HG03108 (cell line): Measurements from ENCODE around the gene ARPC2.
"Not testable (repeated sequence)": the region's sequence is repeated elsewhere in the genome, so short reads cannot be mapped to it uniquely, and the experiment has no call there.

Source experiments
- ATAC-seq: cut with Tn5 transposase; IDR thresholded peaks from one replicate; pipeline ENCODE4 v1.9.1; 2021; ENCODE audit warnings: moderate library complexity; ENCODE audit not compliant: unreplicated experiment

ARPC2 gene

DNA sequence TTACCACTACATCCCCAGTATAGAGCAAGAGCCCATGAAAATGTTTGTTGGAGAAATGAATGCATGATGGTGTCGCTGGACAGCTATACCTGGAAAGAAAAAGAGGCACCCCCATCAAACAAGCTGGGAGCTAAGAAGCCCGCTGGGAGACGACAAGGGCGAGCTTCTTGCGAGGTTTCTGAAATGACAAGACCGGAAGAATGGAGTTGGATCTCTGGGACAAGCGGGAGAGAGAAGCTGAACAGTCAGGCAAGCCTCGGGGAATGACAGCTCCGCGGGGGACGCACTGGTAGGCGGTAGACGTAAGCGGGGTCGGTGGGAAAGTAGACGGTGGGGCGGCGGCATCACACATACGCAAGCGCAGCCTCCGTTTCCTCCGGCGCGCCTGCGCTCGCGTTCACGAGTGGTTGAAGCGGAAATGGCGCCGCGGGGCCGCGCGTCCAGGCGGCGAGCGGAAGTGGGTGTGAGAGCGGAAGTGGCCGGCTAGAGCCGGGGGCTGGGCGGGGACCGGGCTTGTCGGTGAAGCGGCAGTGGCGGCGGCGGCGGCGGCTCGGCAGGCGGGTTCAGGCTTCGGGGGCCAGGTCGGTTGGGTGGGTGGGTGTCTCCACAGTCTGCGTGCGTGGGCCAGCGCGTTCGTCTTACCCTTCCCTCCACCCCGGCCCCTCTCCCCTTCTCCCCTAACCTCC lies at the start of gene ARPC2:
TSS of gene ARPC2 (plus strand) at position 516 of the 686 bp plus-strand sequence. CDS start 282 bp downstream, outside the sequence.
- peak; percentile 61 for ATAC-seq

GRCh38 chr2:218168016-218168415 lies 49.0 kb upstream of the ARPC2 start:
- no peak for ATAC-seq

GRCh38 chr2:218168635-218169462 lies 48.1 kb upstream of the ARPC2 start:
- ATAC-seq = no peak

DNA sequence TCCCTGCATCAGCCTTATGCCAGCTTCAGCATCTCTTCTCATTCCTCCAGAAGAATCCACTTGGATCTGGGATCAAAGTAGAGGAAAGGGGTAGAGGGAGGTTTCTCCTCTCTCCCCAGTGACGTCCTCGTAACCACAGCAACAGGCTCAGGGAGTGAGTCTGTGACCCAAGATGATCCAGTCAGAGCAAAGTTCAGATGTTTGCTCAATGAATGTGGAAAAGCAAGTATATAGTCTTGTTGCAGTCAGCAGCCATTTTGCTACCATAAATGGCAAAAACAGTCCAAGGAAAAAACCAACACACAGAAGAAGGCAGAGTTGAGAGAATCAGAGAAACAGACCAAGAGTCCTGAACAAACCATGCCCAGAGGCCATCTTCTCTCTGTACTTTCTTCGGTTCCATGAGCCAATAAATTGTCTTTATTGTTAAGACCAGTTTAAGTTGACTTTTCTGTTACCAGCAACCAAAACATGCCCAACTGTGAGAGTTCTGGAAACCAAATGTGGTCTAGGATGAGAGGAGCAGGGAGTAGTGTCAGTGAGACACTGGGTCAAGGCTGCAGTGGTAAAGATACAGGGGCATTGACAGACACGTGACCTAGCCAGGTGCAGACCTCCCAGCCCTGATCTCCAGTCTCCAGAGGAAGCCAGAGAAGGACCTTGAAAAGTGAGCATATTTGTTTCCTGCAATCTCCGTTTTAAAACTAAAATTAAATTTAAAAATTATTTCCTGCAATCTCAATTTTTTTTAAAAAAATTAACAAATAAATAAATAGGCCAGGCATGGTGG lies 47.0 kb upstream of the ARPC2 start:
- no peak for ATAC-seq

GRCh38 chr2:218171744-218172143 lies 45.2 kb upstream of the ARPC2 start:
- not testable (repeated sequence) for ATAC-seq

DNA sequence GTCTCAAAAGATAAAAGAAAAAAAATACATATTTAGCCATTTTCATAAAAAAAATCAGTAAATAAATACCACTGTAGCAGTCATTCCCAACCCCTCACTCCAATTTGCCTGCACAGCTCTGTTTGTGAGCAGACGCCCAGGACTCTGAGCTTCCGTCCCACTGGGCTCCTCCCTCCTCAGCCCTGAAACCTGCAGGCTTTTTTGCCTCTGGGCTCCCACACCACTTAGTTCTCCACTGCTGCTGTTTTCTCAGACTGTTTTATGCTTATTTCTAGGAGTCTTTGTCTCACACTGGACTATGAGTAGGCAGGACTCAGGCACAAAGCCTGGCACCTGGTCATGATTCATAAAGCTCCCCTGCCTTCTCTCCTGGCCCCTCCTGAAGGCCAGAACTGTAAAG lies 44.1 kb upstream of the ARPC2 start:
- no peak for ATAC-seq

DNA sequence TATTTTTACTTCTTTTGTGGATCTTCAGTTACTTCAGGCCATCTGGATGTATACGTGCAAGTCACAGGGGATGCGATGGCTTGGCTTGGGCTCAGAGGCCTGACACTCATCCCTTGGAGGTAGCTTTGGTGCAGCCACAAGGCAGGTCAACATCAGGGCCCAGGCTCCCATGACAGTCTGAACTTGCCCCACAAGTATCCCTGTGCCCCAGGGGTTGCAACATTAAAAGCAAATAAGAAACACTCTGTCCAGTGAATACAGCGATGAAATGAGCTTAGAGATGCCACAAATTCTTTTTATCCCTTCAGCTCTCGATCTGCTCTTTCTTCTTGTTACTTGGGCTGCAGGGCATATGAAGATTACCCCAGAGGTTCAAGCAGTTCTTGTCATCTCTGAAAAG lies 37.2 kb upstream of the ARPC2 start:
- ATAC-seq = no peak

- ATAC-seq = no peak
These were observed 36.4 kb upstream of the ARPC2 start for GRCh38 chr2:218180467-218181114.

DNA sequence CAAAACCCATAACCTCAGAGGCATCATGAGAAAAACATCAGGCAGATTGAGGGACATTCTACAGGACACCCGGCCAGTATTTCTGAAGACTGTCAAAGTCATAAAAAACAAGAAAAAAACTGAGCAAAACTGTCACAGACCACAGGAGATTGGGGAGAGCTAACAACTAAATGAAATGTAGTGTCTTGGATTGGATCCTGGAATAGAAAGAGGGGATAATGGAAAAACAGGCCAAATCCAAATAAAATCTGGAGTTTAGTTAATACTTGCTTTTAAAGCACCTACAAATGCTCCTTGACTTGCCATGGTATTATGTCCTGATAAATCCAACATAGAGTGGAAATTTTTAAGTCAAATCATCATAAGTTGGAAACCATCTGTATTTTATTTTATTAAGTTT lies 32.7 kb upstream of the ARPC2 start:
- no peak for ATAC-seq

DNA sequence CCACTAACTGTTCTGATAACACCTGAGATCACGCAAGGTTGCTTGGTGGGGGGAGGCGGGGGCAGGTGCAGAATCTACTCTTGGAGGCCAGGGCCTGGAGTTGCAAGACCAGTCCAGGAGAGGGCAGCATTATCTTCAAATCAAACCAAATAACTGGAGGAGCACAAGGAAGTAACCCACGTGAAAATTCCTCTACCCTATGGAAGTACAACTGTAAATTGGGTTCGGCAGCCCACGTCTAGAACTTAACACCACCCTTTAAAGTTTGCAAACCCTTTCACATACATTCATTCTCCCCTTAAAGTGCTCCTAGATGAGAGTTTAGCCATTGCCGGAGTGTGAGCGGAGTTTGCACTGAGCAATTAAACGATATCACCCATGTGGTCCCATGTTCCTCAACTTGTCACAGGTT lies 30.6 kb upstream of the ARPC2 start:
- peak; percentile 50 for ATAC-seq

- ATAC-seq = no peak
These were observed 30.1 kb upstream of the ARPC2 start for GRCh38 chr2:218186876-218187275.

GRCh38 chr2:218187296-218188015 lies 29.5 kb upstream of the ARPC2 start:
- no peak for ATAC-seq

- no peak for ATAC-seq
These were observed 28.5 kb upstream of the ARPC2 start for GRCh38 chr2:218188528-218188927.

- ATAC-seq = no peak
These were observed 24.0 kb upstream of the ARPC2 start for GRCh38 chr2:218192902-218193430.

GRCh38 chr2:218193701-218194100 lies 23.3 kb upstream of the ARPC2 start:
- ATAC-seq = no peak

DNA sequence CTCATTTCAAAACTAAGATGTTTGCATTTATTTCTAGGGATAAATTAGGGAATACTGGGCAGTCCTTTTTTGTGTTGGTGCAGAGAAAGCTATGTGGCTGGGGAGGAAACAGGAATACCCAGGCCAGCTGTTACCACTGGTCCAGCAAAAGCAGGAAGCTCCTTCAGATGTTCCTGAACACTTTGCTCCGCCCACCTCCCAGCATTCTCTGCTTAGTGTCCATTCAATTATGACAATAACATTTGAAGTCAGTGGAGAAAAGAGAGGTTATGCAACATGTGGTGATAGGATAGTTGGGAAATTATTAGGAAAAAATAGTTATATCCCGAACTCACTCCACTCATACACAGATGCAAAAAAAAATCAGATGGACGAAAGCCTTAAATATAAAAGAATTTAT lies 22.1 kb upstream of the ARPC2 start:
- ATAC-seq = no peak

DNA sequence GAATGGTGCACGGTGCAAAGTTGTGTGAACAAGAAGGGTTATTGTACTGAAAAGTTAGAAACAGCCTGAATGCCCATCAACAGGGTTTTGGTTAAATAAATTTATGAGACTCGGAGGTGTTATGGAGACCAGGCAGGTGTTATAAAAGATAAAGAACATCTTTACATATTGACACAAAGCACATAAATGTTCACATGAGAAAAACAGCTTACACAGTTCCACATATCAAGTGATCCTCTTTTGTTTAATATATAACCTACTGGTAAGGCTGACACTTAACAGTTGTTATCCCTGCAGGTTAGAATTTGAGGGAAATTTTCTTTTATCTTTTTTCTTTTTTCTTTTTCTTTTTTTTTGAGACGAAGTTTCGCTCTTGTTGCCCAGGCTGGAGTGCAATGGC lies 20.0 kb upstream of the ARPC2 start:
- no peak for ATAC-seq

DNA sequence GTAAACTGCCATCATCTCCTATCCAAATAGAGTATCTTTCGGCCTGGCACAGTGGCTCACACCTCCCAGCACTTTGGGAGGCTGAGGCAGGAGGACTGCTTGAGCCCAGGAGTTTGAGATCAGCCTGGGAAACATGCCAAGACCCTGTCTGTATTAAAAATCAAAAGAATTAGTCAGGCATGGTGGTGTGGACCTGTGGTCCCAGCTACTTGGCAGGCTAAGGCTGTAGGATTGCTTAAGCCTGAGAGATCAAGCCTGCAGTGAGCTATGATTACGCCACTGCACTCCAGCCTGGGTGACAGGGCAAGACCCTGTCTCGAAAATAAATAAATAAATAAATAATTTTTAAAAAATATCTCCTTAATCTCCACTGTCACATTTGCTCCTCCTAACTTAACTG lies 14.7 kb upstream of the ARPC2 start:
- ATAC-seq = no peak

DNA sequence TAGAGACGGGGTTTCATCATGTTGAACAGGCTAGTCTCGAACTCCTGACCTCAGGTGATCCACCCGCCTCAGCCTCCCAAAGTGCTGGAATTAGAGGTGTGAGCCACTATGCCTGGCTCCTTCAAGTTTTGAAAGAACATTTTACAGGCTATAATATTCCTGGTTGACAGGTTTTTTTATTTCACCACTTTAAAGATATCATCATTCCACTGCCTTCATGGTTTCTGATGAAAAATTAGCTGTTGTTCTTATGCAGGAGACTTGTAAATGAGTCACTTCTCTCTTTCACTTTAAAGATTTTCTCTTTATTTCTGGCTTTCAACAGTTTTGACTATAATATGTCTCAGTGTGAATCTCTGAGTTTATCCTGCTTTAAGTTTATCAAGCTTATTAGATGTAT lies 7.9 kb upstream of the ARPC2 start:
- ATAC-seq = no peak

- no peak for ATAC-seq
These were observed 2.9 kb upstream of the ARPC2 start for GRCh38 chr2:218214116-218214515.
